ENCODE results near the gene RMDN3. TPM values are rescaled to one million over a fixed set of nuclear protein-coding genes. Genes with fewer than 3 reads are reported as not detected.

RMDN3 gene
- total and polyA plus RNA-seq, 2 donors from 2014 or later, result 34.9 to 38.2 TPM

GRCh38 chr15:40799523-40799922 is 44.5 kb upstream of the RMDN3 start:
- no peak for DNase-seq
- TF ChIP-seq CTCF (IDR thresholded peaks at IDR 0.05; ENCODE audit: borderline replicate concordance, extremely low read depth, insufficient read depth), result no peak

GRCh38 chr15:40796512-40796911 is 41.5 kb upstream of the RMDN3 start:
- Histone ChIP-seq H3K9ac (ENCODE audit: low read length in 3 of 3) (no peak overlapping the region), H3K4me3 (ENCODE audit: low read length in 3 of 3) (no peak overlapping the region), H3K27me3 (ENCODE audit: control insufficient read depth, insufficient read depth, low read length) (no peaks in the 10 kb centered on the region), H3K4me1 (ENCODE audit: control insufficient read depth in 2 of 3, insufficient read depth in 2 of 3, low read depth in 1 of 3, low read length in 3 of 3) (peaks cover 0 to 13% (median 0%) of the 10 kb centered on the region in 3 donors), H3K9me3 (ENCODE audit: control insufficient read depth in 2 of 3, insufficient read depth in 1 of 3, low read length in 3 of 3) (no peaks in the 10 kb centered on the region), H3K36me3 (ENCODE audit: control insufficient read depth in 2 of 3, insufficient read depth in 3 of 3, low read length in 3 of 3) (no peaks in the 10 kb centered on the region), H3K27ac (ENCODE audit: low read depth in 2 of 2, low read length in 2 of 2) (no peak overlapping the region)
- TF ChIP-seq CTCF (IDR thresholded peaks at IDR 0.05; ENCODE audit: borderline replicate concordance, extremely low read depth, insufficient read depth), result no peak
- intact Hi-C loops (cut with DNase I), result no loop called here
- DNase-seq (no peak), FAIRE-seq (no peak)

More at GRCh38 chr15:40799523-40799922, 44.5 kb upstream of the RMDN3 start:
- H3K27ac ChIP-seq (ENCODE audit: low read depth in 2 of 2, low read length in 2 of 2), result no peak overlapping the region
- no peak overlapping the region for H3K9ac ChIP-seq (ENCODE audit: low read length in 3 of 3)
- no peaks in the 10 kb centered on the region for H3K36me3 ChIP-seq (ENCODE audit: control insufficient read depth in 2 of 3, insufficient read depth in 3 of 3, low read length in 3 of 3)
- no peaks in the 10 kb centered on the region for H3K27me3 ChIP-seq (ENCODE audit: control insufficient read depth, insufficient read depth, low read length)
- FAIRE-seq, result no peak
- no peak overlapping the region for H3K4me3 ChIP-seq (ENCODE audit: low read length in 3 of 3)
- intact Hi-C loops (cut with DNase I), result no loop called here
- H3K9me3 ChIP-seq (ENCODE audit: control insufficient read depth in 2 of 3, insufficient read depth in 1 of 3, low read length in 3 of 3), result no peaks in the 10 kb centered on the region
- H3K4me1 ChIP-seq (ENCODE audit: control insufficient read depth in 2 of 3, insufficient read depth in 2 of 3, low read depth in 1 of 3, low read length in 3 of 3), result peaks cover 0 to 6% (median 0%) of the 10 kb centered on the region in 3 donors

- Histone ChIP-seq H3K27ac (ENCODE audit: low read depth in 2 of 2, low read length in 2 of 2) (no peak overlapping the region), H3K9ac (ENCODE audit: low read length in 3 of 3) (no peak overlapping the region), H3K4me1 (ENCODE audit: control insufficient read depth in 2 of 3, insufficient read depth in 2 of 3, low read depth in 1 of 3, low read length in 3 of 3) (peaks cover 0 to 13% (median 0%) of the 10 kb centered on the region in 3 donors), H3K27me3 (ENCODE audit: control insufficient read depth, insufficient read depth, low read length) (no peaks in the 10 kb centered on the region), H3K36me3 (ENCODE audit: control insufficient read depth in 2 of 3, insufficient read depth in 3 of 3, low read length in 3 of 3) (no peaks in the 10 kb centered on the region), H3K4me3 (ENCODE audit: low read length in 3 of 3) (no peak overlapping the region), H3K9me3 (ENCODE audit: control insufficient read depth in 2 of 3, insufficient read depth in 1 of 3, low read length in 3 of 3) (no peaks in the 10 kb centered on the region)
- TF ChIP-seq CTCF (IDR thresholded peaks at IDR 0.05; ENCODE audit: borderline replicate concordance, extremely low read depth, insufficient read depth), result no peak
- intact Hi-C loops (cut with DNase I), result no loop called here
- FAIRE-seq (no peak), DNase-seq (no peak)
These were observed 41.0 kb upstream of the RMDN3 start for GRCh38 chr15:40796041-40796440.

All from kidney (tissue), 14 donors.